ENCODE data around the gene C16orf95. TPM values are rescaled to one million over a fixed set of nuclear protein-coding genes. Genes with fewer than 3 reads are reported as not detected.

Gene C16orf95
- total RNA-seq, 2 experiments from 2014 or later = 9.9 to 11.4 TPM

DNA sequence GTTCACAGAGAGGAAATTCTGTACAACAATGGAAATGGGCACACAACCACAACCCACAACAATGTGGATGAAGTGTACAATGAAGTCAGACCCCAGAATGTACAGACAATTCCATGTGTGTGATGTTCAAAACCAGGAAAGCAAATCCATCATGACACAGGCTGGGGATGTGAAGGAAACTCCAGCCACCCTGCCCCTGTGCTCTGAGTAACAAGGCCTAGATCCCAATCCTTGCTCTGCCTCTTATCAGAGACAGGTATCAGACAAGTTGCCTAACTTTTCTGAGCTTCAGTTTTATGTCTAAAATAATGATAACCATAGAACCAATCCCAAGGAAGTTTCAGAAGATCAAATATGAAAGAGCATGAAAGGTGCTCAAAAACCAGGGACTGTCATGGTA, 1.8 kb upstream of the C16orf95 start:
- H3K4me1 Mint-ChIP-seq = peaks cover 8% of the 10 kb centered on the region
- H3K27ac Mint-ChIP-seq = peak overlapping the region; percentile 98
- peaks cover 15% of the 10 kb centered on the region for H3K36me3 Mint-ChIP-seq
- H3K4me3 Mint-ChIP-seq = peak overlapping the region; percentile 91
- H3K27me3 Mint-ChIP-seq = no peaks in the 10 kb centered on the region
- no peaks in the 10 kb centered on the region for H3K9me3 Mint-ChIP-seq
- DNase-seq = no peak

DNA sequence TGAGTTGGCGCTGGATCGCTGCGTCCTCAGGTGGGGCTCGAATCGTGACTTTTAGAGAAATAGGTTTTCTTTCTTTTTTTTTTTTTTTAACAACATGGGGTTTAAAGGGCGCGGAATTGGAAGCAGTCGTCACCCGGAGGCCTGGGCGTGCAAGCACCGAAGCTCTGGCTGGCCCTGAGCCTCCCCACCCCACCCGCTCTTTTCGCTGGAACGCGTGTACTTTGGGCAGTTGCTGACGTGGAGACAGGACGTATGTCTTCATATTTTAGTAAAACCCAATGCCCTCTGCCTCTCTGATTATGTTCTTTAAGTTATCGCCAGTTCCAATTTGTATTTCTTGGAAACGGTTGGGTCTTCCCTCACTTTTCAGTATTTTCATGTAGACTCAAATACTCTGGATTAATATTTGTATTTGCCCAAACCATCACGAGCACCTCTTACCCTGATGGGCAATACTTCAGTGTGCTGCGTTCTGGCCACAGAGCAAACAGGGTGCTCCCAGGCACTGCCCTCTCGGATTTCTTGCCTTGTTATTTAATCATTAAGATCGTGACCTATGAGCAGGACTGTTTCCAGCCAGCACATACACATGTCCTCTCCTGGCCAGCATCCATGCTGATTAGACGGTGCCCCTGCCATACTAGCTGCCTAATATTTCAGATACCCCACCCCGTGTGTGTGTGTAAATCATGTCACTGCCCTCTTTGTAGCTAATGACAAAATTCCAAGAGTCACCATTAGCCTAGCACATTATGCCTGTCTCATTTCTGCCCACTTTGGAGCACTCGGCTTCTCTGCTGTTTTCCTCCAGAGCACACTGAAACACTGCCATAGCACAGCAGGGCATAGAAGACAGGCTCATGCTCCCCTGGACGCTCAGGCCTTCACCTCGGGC, 805 bp upstream of the C16orf95 start:
- Mint-ChIP-seq H3K27me3 (no peaks in the 10 kb centered on the region), H3K9me3 (no peaks in the 10 kb centered on the region), H3K27ac (peak overlapping the region; percentile 98), H3K4me1 (peaks cover 8% of the 10 kb centered on the region), H3K36me3 (peaks cover 15% of the 10 kb centered on the region), H3K4me3 (peak overlapping the region; percentile 91)
- peak; percentile 48 for DNase-seq

DNA sequence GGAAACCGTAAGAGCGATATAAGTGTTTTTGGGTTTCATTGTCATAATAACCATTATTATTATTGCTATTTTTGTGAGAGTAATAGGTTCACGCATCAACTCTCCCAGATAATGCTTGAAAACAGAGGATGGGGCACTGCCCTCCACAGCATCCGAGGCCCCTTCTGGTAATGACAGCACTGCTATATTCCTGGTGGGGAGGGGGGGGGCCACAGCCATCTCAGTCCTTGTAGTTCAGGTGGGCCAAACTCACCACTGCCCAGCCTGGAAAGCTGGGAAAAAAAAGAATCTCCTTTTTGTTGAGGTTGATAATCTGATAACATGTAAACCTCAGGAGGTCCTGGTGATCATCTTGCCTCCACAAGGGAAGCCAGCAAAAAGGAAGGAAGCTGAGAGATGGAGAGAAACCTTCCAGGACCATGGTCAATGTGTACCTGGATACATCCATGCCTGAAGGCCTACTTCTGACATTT, 706 bp downstream of the C16orf95 start:
- H3K4me3 Mint-ChIP-seq = peak overlapping the region; percentile 91
- no peaks in the 10 kb centered on the region for H3K9me3 Mint-ChIP-seq
- H3K27ac Mint-ChIP-seq = peak overlapping the region; percentile 98
- H3K4me1 Mint-ChIP-seq = peaks cover 8% of the 10 kb centered on the region
- H3K27me3 Mint-ChIP-seq = no peaks in the 10 kb centered on the region
- peaks cover 15% of the 10 kb centered on the region for H3K36me3 Mint-ChIP-seq
- no peak for DNase-seq

DNA sequence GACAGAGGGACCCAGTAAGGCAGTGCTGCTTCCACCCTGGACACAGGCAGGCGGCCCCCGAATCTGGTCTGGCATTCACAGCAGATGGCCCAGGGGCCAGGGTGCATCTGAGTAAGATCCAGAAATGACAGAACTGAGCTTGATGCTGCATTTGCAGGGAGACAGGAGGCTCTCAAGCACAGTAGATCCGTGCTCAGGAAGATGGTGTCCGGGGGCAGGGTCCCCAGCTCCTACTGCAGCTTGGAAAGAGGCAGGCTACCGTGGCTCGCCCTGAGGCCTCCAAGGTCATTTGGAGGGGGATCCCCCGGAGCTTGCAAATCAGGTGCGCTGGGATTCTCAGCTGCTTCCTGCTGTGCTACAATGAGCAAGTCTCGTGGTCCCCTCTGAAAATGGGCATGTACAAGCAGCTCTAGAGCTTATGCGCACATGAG, 2.2 kb downstream of the C16orf95 start:
- H3K9me3 Mint-ChIP-seq = no peaks in the 10 kb centered on the region
- peaks cover 8% of the 10 kb centered on the region for H3K4me1 Mint-ChIP-seq
- H3K27me3 Mint-ChIP-seq = no peaks in the 10 kb centered on the region
- DNase-seq = no peak
- no peak overlapping the region for H3K27ac Mint-ChIP-seq
- H3K4me3 Mint-ChIP-seq = no peak overlapping the region
- peaks cover 15% of the 10 kb centered on the region for H3K36me3 Mint-ChIP-seq

DNA sequence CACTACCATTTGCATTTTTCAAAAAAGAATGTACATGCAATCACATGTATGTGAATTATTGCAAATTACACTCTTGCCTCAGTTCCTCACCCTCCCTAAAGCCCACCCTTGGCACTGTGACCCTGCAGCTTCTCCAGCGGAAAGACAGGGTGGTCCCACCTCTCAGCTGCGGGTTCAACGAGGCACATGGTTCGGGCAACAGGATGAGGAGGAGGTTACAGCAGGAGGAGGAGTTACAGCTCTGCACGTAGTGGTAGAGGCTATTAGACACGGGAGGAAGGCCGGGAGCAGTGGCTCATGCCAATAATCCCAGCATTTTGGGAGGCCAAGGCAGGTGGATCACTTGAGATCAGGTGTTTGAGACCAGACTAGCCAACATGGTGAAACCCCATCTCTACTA, 5.2 kb downstream of the C16orf95 start:
- DNase-seq = no peak
- peaks cover 2% of the 10 kb centered on the region for H3K9me3 Mint-ChIP-seq
- peaks cover 6% of the 10 kb centered on the region for H3K36me3 Mint-ChIP-seq
- no peaks in the 10 kb centered on the region for H3K4me1 Mint-ChIP-seq
- no peak overlapping the region for H3K4me3 Mint-ChIP-seq
- no peaks in the 10 kb centered on the region for H3K27me3 Mint-ChIP-seq
- H3K27ac Mint-ChIP-seq = no peak overlapping the region

DNA sequence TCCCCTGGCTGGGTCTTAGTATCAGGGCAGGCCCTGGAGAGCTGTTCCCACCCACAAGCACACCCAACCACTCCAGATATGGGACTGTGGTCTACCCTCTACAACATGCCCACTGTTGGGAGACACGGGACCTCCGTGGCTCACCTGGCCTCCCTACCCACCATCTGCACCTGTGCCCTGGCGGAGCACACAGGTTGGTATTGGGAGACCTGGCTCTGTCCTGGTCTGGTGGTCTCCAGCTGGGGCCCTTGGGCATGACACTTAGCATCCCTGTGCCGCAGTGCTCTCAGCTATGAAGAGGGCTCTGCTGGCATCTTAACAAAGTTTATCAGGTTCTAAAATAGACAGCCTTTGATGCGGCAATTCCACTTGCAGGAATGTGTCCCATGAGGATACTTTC, 5.8 kb downstream of the C16orf95 start:
- H3K36me3 Mint-ChIP-seq = peaks cover 6% of the 10 kb centered on the region
- no peaks in the 10 kb centered on the region for H3K4me1 Mint-ChIP-seq
- no peak overlapping the region for H3K4me3 Mint-ChIP-seq
- peaks cover 2% of the 10 kb centered on the region for H3K9me3 Mint-ChIP-seq
- no peaks in the 10 kb centered on the region for H3K27me3 Mint-ChIP-seq
- no peak overlapping the region for H3K27ac Mint-ChIP-seq
- no peak for DNase-seq

DNA sequence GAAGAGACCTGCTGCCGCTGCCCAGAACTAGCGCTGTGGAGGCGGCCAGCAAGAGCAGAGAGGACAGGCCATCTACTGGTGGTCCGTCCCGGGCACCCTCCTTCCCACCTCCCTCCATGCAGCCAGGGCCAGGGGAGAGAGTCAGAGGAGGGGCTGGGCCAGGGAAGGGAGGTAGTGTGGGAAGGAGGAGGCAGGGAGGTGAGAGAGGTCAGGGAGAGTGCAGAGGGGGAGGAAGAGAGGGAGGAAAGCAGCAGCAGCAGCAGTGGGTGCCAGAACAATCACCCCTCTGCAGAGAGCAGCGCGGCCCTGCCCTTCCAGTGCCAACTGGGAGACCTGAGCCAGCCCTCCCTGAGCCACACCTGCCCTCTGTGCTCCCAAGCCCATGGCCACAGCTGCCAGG, 6.6 kb downstream of the C16orf95 start:
- Mint-ChIP-seq H3K27ac (no peak overlapping the region), H3K36me3 (peaks cover 6% of the 10 kb centered on the region), H3K4me3 (no peak overlapping the region), H3K27me3 (no peaks in the 10 kb centered on the region), H3K4me1 (no peaks in the 10 kb centered on the region), H3K9me3 (peaks cover 2% of the 10 kb centered on the region)
- DNase-seq = no peak

DNA sequence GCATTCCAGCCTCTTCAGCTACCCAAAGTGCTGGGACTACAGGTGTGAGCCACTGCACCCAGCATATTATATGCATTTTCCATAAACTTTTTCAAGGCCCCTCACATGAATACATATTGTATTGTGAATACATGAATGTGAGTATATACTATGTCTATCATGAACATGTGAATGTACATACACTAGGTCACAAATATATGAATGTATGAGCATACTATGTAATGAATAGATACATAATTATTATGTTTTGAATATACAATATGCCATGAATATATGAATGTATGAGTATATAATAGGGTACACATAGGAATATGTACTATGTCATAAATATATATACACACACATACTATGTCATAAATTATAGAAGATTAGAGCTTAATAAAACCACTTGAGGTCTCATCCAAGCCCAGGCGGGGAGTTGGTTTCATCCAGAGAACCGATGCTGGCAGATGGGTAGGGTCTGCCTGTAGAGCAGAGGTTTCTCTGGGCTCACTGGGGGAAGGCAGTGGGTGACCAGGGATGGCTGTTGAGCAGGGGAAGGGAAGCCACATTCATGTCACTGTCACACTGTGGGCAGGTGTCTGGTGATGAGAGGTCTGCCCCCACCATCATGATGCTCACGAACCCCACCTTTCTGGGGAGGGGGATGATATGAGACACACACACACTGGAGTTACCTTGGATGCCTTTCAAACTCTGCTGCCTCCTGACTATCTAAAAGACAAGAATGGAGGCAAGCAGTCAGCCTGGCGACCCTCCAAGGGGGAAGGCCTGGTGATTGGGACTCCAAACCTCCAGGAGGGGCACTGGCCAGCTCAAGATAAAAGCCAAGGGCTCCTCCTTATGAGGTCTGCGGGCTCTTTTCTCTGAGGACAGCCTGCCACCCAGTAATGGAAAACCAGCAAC, 7.3 kb downstream of the C16orf95 start:
- Mint-ChIP-seq H3K9me3 (peaks cover 2% of the 10 kb centered on the region), H3K36me3 (peaks cover 6% of the 10 kb centered on the region), H3K27ac (no peak overlapping the region), H3K27me3 (no peaks in the 10 kb centered on the region), H3K4me1 (no peaks in the 10 kb centered on the region), H3K4me3 (no peak overlapping the region)
- no peak for DNase-seq

DNA sequence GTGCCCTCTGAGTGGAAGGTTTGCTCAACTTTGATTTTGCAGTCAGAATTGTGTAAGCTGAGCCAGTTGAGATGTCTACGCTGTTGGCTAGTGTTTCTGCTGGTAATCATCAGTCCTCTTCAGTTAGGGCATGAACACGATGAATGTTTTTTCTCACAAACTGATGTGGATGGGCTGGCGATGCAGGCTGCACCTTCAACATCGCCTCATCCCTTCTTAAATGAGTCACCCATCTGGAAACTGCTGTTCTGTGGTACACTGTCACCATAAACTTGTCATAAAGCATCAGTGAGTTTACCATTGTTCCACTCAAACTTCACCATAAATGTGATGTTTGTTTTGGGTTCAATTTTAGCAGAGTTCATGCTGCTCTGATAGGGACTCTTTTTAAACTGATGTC, 8.4 kb downstream of the C16orf95 start:
- Mint-ChIP-seq H3K27ac (no peak overlapping the region), H3K4me3 (no peak overlapping the region), H3K36me3 (peaks cover 6% of the 10 kb centered on the region), H3K9me3 (peaks cover 2% of the 10 kb centered on the region), H3K27me3 (no peaks in the 10 kb centered on the region), H3K4me1 (peaks cover under 1% of the 10 kb centered on the region)
- DNase-seq = no peak

DNA sequence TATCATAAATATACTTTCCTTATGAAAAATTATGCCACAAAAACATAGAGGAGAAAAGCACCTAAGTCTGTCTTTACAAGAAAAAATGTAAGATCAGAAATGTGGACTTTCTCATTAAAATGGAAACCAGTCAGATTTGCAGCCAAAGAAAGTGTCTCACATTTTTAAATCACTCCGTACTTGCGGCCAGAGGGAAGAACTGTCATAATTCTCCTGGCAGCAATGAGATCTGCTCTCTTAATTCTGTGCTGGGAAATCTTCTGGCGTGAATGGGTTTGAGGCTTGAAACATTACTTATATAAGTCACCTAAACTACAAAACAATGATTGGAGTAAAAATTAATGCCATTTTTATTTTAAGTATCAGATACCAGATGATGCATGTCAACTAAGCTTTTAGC, 10.7 kb downstream of the C16orf95 start:
- DNase-seq = no peak
- H3K9me3 Mint-ChIP-seq = peaks cover 2% of the 10 kb centered on the region
- peaks cover 8% of the 10 kb centered on the region for H3K4me1 Mint-ChIP-seq
- peaks cover 6% of the 10 kb centered on the region for H3K36me3 Mint-ChIP-seq
- H3K27ac Mint-ChIP-seq = no peak overlapping the region
- no peaks in the 10 kb centered on the region for H3K27me3 Mint-ChIP-seq
- H3K4me3 Mint-ChIP-seq = no peak overlapping the region

DNA sequence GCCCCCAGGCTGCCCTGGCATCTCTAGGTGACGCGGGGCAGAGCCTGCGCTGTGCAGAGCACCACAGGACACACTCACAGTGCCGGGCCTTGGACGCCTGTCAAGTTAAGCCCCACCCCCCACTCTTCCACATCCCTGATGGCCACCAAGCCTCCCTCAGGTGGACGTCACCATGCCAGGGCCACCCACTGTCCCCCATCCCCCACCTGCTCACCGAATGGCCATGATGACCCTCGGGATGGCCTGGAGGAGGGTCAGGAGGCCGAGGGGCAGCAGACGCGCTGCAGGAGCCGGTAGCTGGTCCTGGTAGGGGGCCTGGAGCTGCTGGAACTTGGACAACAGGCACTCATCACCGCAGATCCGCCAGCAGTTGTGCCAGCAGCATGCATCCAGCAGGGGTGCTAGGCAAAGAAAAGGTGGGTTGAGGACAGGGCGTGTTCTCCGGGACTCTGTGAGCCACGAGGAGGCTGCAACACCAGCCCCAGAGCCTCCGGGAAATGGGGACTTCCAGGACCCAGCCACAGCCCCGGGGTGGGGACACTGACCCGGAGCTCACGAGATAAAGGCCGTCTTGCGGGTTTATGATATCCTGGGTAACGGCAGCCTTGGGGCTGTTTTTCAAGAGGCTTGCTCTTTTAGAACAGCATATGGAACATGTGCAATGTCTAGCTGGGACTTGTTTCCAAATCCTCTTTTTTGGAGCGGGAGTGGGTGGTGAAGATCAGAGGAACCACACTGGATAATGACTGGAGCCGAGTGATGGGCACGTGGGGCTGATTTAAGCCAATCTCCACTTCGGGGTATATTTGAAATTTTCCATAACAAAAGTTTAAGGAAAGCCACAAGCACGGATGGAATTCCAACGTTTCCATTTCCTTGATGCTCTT, 11.4 kb downstream of the C16orf95 start:
- H3K36me3 Mint-ChIP-seq = peaks cover 6% of the 10 kb centered on the region
- no peaks in the 10 kb centered on the region for H3K27me3 Mint-ChIP-seq
- no peak overlapping the region for H3K27ac Mint-ChIP-seq
- H3K9me3 Mint-ChIP-seq = peaks cover 2% of the 10 kb centered on the region
- no peak for DNase-seq
- H3K4me3 Mint-ChIP-seq = no peak overlapping the region
- peaks cover 8% of the 10 kb centered on the region for H3K4me1 Mint-ChIP-seq

DNA sequence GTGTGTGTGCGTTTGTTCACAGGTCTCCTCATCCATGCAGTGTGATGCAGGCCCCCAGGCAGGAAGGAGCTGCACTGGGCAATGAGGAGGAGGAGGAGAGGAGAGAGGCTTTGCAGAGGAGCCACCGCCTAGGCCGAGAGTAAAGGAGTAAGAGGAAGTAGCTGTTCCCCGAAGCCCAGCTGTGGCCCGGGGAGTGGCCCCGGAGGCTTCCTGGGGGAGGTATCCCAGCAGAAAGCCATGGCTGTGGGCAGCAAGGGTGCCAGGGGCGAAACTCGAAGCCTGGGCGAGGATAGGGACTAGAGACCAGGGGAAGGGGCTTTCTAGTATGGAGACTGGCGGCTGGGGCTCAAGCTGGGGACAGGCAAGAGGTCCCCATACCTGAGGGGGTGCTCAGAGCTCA, 12.2 kb downstream of the C16orf95 start:
- Mint-ChIP-seq H3K9me3 (peaks cover 2% of the 10 kb centered on the region), H3K4me3 (no peak overlapping the region), H3K27me3 (no peaks in the 10 kb centered on the region), H3K36me3 (peaks cover 6% of the 10 kb centered on the region), H3K27ac (no peak overlapping the region), H3K4me1 (peaks cover 8% of the 10 kb centered on the region)
- no peak for DNase-seq

DNA sequence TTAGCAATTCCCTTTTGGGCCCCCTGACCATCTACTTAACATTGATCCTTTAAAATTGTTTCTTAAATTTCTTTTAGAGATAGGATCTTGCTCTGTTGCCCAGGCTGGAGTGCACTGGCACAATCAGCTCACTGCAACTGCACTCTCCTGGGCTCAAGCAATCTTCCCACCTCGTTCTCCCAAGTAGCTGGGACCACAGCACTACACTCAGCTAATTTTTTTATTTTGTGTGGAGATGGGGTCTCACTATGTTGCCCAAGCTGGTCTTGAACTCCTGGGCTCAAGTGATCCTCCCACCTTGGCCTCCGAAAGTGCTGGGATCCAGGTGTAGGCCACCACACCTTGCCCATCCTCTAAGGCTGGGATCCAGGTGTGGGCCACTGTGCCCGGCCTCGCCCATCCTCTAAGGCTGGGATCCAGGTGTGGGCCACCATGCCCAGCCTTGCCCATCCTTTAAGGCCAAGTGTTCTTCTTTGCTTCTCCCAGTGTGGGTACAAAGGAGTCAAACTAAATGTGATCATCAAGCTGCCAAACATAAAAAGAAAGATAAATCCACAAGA, 13.2 kb downstream of the C16orf95 start:
- Mint-ChIP-seq H3K4me1 (peaks cover 8% of the 10 kb centered on the region), H3K4me3 (no peak overlapping the region), H3K27me3 (no peaks in the 10 kb centered on the region), H3K9me3 (peaks cover 2% of the 10 kb centered on the region), H3K36me3 (peaks cover 6% of the 10 kb centered on the region), H3K27ac (no peak overlapping the region)
- DNase-seq = no peak

DNA sequence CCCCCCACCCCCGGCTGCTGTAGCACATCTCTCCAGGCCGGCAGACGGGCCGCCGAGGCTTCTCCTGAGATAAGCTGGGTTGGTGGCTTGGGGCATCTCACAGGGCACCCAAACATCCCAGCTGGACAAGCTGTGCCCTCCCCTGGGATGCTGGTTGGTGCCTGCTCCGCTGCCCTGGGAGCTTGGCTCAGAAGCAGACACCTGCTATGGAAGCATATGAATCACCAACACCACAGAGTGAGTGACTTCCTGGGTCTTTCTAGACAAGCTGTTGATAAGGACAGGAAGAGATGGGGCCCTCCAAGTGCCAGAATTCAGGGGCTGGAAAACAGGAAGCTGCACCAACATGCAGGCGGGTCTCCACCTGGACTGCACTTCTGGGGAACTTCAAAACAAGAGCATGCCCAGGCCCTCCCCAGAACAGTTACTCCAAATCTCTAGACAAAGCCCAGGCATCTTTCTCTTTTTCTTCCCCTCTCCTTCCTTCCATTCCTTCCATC, 13.7 kb downstream of the C16orf95 start:
- Mint-ChIP-seq H3K9me3 (no peaks in the 10 kb centered on the region), H3K27ac (no peak overlapping the region), H3K4me3 (no peak overlapping the region), H3K4me1 (peaks cover 8% of the 10 kb centered on the region), H3K36me3 (peaks cover under 1% of the 10 kb centered on the region), H3K27me3 (no peaks in the 10 kb centered on the region)
- DNase-seq = no peak
